HG02763 (cell line): Measurements from ENCODE around the gene BAG5.

ENCODE experiments used
- ATAC-seq: cut with Tn5 transposase; IDR thresholded peaks from one replicate; pipeline ENCODE4 v1.9.1; 2021; ENCODE audit warnings: mild to moderate bottlenecking, moderate library complexity; ENCODE audit not compliant: unreplicated experiment

The BAG5 gene

DNA sequence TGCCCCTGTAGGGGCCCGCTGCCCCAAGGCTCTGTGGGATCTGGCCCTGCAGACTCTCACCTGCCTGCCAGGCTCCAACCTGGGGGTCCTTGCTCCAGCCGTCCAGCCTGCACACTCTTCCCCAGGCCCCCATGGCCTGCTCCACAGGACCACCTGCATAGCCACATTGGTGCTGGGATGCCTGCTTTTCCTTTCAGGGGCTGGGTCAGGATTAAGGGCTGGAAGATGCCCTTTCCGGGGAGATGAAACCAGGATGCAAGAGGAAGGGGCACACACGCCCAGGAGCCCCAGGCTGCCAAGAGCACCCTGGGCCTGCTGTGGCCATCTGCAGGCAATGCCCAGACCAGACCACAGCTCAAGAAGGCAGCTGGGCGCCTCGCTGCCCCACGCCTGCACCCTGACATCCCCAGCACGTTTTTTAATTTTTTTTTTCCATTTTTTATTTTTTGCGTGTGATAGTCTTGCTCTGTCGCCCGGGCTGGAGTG, 15.0 kb downstream of the BAG5 start:
- no peak for ATAC-seq

DNA sequence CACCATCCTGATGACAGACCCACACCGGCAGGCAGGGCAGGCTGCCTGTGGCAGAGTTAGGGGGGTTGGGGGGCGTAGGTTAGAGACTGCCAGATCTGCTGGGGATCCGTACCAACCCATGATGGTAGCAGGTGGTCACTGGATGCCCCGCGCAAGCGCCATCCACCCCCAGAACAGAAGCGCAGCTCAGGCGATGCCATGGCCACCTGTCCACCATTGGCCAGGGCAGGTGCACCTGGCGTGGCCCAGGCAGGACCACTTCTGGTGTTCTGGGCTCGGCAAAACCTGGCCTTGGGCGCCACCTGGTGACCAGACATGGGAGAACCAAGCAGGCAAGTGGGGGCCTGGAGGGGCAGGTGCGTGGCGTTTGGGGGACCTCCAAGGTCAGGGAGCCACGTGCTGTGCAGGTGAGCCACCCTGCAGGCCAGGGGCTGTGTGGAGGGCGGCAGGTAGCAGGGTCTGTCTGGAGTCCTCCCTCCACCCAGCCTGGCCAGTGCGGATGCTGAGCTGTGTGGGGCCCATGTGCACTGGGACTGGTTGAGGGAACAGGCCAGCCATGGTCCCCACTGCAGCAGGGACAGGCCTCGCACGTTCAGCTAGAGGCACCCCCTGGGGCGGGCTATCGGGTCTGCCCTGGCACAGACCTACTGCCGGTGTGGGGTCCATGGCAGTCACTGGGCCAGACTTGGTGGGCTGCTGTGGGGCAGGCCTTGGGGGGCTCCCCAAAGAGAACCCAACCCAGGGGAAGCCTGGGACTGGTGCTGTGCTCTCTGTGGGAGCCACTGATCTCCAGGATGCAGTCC, 15.6 kb downstream of the BAG5 start:
- no peak for ATAC-seq

DNA sequence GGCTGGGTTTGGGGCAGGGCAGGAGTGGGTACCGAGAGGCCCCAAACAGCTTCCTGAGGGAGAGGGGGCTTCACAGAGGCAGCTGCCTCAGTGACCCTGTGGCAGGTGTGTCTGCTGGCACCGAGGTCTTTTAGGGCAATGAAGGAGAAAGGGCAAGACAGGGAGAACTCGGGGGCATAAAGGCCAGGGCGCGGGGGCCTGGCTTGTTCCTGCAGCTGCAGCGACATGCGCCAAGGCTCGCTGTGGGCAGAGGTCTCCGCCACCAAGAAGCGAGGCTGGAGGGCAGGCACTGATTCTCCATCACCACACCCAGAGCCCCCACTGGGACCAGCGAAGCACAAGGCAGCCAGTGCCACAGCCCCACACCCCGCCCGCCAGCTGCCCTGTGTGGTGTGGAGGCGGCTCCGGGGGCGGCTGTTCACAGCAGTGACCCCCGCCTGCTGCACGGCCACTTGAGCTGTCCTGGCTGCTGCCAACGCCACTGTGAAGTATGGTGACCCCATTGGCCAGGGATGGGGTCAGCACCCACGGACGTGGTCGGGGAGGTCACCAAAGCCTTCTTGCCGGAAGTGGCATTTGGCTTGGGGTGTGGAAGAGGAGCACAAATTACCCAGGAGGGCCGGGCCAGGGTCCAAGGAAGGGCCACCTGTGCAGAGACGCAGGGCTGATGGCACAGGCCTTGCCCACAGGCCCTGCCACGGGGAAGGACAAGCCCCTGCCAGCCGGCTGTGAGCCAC, 16.4 kb downstream of the BAG5 start:
- ATAC-seq = no peak

DNA sequence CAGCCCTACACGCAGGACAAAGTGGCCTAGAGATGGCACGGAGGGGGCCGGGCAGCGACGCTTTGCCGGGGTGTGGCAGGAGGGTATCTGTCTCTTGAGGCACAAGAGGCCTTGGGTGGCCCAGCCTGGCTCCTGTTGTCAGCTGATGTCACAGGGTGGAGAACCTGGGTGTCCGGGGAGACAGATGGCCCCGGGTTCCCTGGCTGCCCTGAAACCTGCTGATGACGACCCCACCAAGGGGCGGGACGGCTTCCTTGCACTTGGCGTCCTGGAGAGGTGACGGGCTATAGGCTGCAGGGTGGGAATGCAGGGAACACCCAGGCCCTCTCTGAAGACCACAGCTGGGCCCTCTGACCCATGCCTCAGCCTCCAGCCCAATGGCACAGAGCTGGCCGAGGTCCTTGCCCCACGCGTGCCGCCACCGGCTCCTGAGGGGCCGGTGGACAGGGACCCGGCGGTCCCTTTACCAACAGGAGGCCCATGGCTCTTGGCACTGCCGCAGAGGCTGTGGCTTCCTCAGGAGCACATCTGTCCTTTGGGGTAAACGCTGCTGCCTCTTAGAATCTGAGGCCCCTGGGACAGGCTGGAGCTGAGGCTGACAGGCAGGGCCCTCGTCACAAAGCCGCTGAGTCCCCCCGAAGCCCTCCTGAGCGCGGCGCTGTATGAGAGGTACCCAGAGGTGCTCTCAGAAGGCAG, 17.1 kb downstream of the BAG5 start:
- ATAC-seq = no peak

- ATAC-seq = no peak
These were observed 17.9 kb downstream of the BAG5 start for GRCh38 chr14:103544388-103545218.

DNA sequence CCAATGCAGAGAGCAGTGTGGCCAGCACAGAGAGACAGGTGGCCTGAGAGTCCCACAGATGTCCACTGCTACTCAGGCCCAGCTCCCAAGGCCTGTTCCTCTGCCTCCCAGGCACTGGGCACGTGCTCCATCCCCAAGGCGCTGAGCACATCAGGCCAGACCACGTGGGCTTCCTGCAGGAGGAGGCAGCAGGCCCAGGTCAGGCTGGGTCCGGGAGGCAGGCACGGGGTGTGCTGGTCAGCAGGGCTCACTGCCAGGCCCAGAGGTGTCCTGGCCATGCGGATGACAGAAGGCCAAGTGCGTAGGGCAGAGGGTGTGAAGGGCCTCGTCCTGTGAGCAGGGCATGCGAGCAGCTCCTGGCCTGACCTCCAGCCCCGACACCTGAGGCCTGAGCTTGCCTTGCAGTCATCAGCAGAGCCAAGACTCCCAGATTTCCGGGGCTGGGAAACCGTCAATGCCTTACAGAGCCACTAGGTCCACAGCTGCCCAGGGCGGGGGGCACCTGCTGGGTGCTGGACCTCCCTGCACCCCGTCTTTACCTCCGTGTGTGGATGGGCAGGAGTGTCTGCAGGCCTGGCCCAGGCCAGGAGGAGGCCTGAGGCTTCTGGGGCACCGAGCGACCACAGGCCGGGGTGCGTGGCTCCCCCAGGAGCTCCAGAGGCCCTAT, 18.6 kb downstream of the BAG5 start:
- ATAC-seq = no peak

DNA sequence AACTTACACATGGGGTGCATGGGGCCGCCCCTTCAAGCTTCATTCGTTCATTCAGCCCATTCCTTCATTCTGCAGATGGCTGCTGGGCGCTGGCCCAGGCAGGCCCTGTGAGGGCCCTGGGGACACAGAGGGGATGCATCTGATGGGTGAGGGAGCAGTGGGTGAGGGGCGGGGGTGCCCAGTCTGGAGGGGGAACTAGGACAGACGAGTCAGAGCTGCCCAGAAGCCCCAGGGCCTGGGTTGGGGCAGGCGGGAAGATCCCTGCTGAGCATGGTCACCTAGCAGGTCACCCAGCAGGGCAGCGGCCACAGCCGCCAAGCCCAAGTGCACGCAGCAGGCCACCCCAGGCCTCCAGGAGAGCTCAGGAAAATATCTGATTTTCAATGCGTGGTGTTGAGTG, 19.3 kb downstream of the BAG5 start:
- ATAC-seq = no peak

GRCh38 chr14:103542605-103543088, 19.8 kb downstream of the BAG5 start:
- no peak for ATAC-seq

DNA sequence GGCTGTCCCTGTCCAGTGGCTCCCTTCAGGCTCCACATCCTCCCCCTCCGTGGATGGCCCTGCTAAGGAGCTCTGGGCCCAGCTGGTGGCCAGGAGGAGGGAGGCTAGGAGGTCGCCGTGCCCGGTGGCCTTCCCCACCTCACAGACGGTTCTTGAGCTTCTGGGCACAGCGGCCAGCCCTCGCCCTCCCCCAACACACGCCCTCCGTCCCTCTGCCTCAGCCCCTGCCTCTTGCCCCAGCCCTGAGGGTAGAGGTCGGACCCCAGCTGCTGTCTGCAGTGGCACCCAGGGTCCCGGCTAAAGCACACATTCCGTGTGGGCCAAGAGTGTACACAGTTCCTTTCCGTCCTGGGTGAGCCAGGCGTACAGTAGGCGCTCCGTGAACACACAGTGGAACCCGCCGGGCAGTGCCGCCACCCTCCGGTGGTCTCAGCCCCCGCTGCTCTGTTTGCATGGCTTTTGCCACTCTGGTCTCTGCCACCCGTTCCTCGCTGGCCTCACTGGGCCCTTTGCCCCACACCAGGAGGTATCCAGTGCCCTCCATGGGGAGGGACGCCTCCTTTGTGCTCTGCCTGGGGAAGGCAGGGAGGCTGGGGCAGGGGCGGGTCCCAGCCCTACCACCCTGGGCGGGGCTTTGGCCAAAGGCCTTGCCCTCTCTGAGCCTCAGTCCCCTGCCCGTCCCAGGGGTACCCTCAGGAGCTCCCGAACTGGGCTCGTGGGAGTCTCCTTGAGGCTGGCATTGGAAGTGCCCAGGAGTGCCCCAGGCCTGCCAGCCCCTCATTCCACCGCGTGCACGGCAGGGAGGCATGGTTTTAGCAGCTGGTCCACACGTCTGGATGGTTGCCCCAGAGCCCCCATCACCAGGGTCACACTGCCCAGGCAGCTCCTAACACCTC, 20.5 kb downstream of the BAG5 start:
- no peak for ATAC-seq

- ATAC-seq = no peak
These were observed 21.4 kb downstream of the BAG5 start for GRCh38 chr14:103540821-103541708.

GRCh38 chr14:103539056-103539825, 23.2 kb downstream of the BAG5 start:
- ATAC-seq = no peak

GRCh38 chr14:103538291-103539055, 24.0 kb downstream of the BAG5 start:
- no peak for ATAC-seq

GRCh38 chr14:103537175-103537990, 25.1 kb downstream of the BAG5 start:
- no peak for ATAC-seq

- no peak for ATAC-seq
These were observed 25.8 kb downstream of the BAG5 start for GRCh38 chr14:103536693-103537092.

- no peak for ATAC-seq
These were observed 26.4 kb downstream of the BAG5 start for GRCh38 chr14:103535891-103536565.
